Gastrocnemius medialis (tissue), 4 donors: ENCODE results near the gene GCA.

Experiments used
- CTCF ChIP-seq, 5 experiments: fragments of 450-650 bp in 3 of 5; fragments of 200-600 bp in 2 of 5; sonication (generic) in 2 of 5; IDR thresholded peaks in 4 of 5; conservative IDR thresholded peaks in 1 of 5; 1 replicate in 4 of 5; 2 replicates in 1 of 5; pipeline ENCODE4 v1.5.1; 2016 to 2019; ENCODE audit warnings: antibody characterized with exemption in 5 of 5, mild to moderate bottlenecking in 3 of 5, moderate library complexity in 3 of 5
- POLR2A ChIP-seq, 2 donors: fragments of 450-650 bp; IDR thresholded peaks; one replicate each; pipeline ENCODE4 v1.6.1; 2017; ENCODE audit warnings: antibody characterized with exemption in 2 of 2, mild to moderate bottlenecking in 2 of 2, moderate library complexity in 2 of 2

DNA sequence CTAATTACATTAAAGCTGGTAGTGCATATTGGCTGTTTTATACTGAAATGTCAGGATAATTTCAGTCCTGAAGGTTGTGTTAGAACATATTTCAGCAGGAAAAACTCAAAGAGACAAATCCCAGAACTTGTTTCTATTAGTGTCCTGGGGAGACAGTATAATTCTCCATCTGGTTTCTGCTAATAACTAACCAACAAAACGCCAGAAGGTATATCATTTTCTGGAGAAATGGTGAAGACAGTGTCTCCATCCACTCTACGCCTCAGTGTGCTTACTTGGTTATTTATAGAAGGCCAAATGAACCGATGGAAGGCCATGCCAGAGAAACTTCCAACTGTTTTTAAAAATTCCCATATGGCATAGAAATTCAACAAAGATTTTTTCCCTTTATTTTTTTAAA is 41.6 kb downstream of the GCA start:
- no peak for TF ChIP-seq CTCF (IDR thresholded peaks at IDR 0.05 in 4 of 5, conservative IDR thresholded peaks at IDR 0.05 in 1 of 5)
- TF ChIP-seq POLR2A (IDR thresholded peaks at IDR 0.05): no peak
